K562 (cell line): Measurements from ENCODE around the gene LMNA. TPM values are rescaled to one million over a fixed set of nuclear protein-coding genes. Genes with fewer than 3 reads are reported as not detected.

ENCODE experiments used
- ATAC-seq: fragments of 200-7000 bp; cut with Tn5 transposase; 3 replicates; pipeline ENCODE4 v1.9.1; 2020; ENCODE audit warnings: moderate library complexity
- BruUV-seq: library from RNA; stranded (reverse); fragments of 400-500 nt; replicated peaks from 2 replicates; lab custom pipeline; 2021; lab: Mats Ljungman, UMichigan
- CTCF ChIA-PET: fragments of 300-600 bp; formaldehyde crosslinking; extraction: SDS; loops from one replicate; lab custom pipeline; 2021; ENCODE audit warnings: low intra/inter-chr PET ratio; lab: Yijun Ruan, JAX
- POLR2A ChIA-PET: fragments of 300-600, 350-650 bp; sonication (Branson Sonifier 250); formaldehyde crosslinking; extraction: SDS; loops from one replicate; lab custom pipeline; 2021; ENCODE audit warnings: antibody characterized with exemption, inconsistent platforms; lab: Yijun Ruan, JAX
- DNase-seq, 4 experiments: peaks; one replicate each; pipeline versions ENCODE4 v3.0.0 to v3.0.0-alpha.2; 2011 to 2018; ENCODE audit warnings: low spot score in 3 of 4, mixed read lengths in 3 of 4; ENCODE audit errors: extremely low read depth in 1 of 4
- FAIRE-seq: peaks from 2 replicates; lab custom pipeline; 2011; peaks lifted over from hg19 to GRCh38; lab: Jason Lieb, UNC
- H2AFZ ChIP-seq: 2 replicates; pipeline ENCODE4 v1.6.0; 2011; ENCODE audit warnings: low read depth, low read length, control low read depth, inconsistent platforms
- H3K27ac ChIP-seq: fragments of 200-600 bp; 3 replicates; pipeline ENCODE4 v1.8.0; 2011; ENCODE audit warnings: low read depth, mild to moderate bottlenecking, control low read depth, inconsistent platforms, low read length, moderate library complexity, mixed read lengths; ENCODE audit errors: extremely low read depth
- H3K27me3 ChIP-seq, 2 experiments: fragments of 300-600 bp in 1 of 2; 2 replicates in 1 of 2; 3 replicates in 1 of 2; pipeline versions ENCODE4 v1.6.0 to v1.8.0; 2011; ENCODE audit warnings: inconsistent platforms in 2 of 2, low read length in 2 of 2, mild to moderate bottlenecking in 1 of 2, mixed read lengths in 1 of 2, moderate library complexity in 1 of 2; ENCODE audit not compliant: control insufficient read depth in 2 of 2, insufficient read depth in 2 of 2
- H3K36me3 ChIP-seq: fragments of 300-600 bp; 3 replicates; pipeline ENCODE4 v1.8.0; 2011; ENCODE audit warnings: mild to moderate bottlenecking, low read length, inconsistent platforms; ENCODE audit not compliant: control insufficient read depth, insufficient read depth
- H3K4me1 ChIP-seq, 2 experiments: fragments of 200-600 bp in 1 of 2; replicated peaks in 1 of 2; 2 replicates in 1 of 2; 3 replicates in 1 of 2; pipeline versions ENCODE4 v1.5.1 to v1.8.0; 2011; ENCODE audit warnings: inconsistent platforms in 2 of 2, low read length in 2 of 2, mild to moderate bottlenecking in 1 of 2, mixed read lengths in 1 of 2, moderate library complexity in 1 of 2; ENCODE audit not compliant: control insufficient read depth in 2 of 2, insufficient read depth in 2 of 2
- H3K4me2 ChIP-seq: 2 replicates; pipeline ENCODE4 v1.6.1; 2011; ENCODE audit warnings: low read length, control low read depth, inconsistent platforms, mixed read lengths; ENCODE audit not compliant: insufficient read depth
- H3K4me3 ChIP-seq: fragments of 200-600 bp; sonication (generic), shearing (Covaris generic); 2 replicates; pipeline ENCODE4 v1.5.1; 2016; ENCODE audit warnings: control low read depth, inconsistent platforms
- H3K79me2 ChIP-seq: fragments of 200-600 bp; 3 replicates; pipeline ENCODE4 v1.8.0; 2011; ENCODE audit warnings: low read length, inconsistent platforms; ENCODE audit not compliant: control insufficient read depth, insufficient read depth
- H3K9ac ChIP-seq, 2 experiments: 2 replicates each; pipeline versions ENCODE4 v1.6.0 to v1.6.1; 2011; ENCODE audit warnings: low read depth in 2 of 2, low read length in 2 of 2, control low read depth in 1 of 2, inconsistent platforms in 1 of 2, mild to moderate bottlenecking in 1 of 2, mixed read lengths in 1 of 2; ENCODE audit not compliant: insufficient read depth in 1 of 2
- H3K9me1 ChIP-seq: one replicate; pipeline ENCODE4 v1.6.0; 2011; ENCODE audit warnings: inconsistent platforms, mild to moderate bottlenecking, low read length, moderate library complexity; ENCODE audit not compliant: control insufficient read depth, insufficient read depth
- H3K9me3 ChIP-seq: replicated peaks from 2 replicates; pipeline ENCODE4 v1.5.1; 2011; ENCODE audit warnings: low read depth, low read length, inconsistent platforms; ENCODE audit not compliant: control insufficient read depth, insufficient read depth
- H4K20me1 ChIP-seq: replicated peaks from 2 replicates; pipeline ENCODE4 v1.6.1; 2011; ENCODE audit warnings: low read length, inconsistent platforms, mixed read lengths; ENCODE audit not compliant: control insufficient read depth, insufficient read depth
- ARHGAP35 ChIP-seq: fragments of 450-650 bp; IDR thresholded peaks from 2 replicates; pipeline ENCODE4 v1.6.1; 2018; ENCODE audit not compliant: partially characterized antibody
- CBX8 ChIP-seq: fragments of 200-600 bp; sonication (generic); IDR thresholded peaks from 2 replicates; pipeline ENCODE4 v1.6.1; 2012; ENCODE audit warnings: borderline replicate concordance, mixed run types, low read depth, mild to moderate bottlenecking, moderate library complexity, mixed read lengths, low read length, control low read depth, inconsistent platforms; ENCODE audit not compliant: poor library complexity, severe bottlenecking; ENCODE audit errors: extremely low read depth
- DIDO1 ChIP-seq: fragments of 450-650 bp; IDR thresholded peaks from 2 replicates; pipeline ENCODE4 v1.6.1; 2016; ENCODE audit warnings: low read depth, missing biosample characterization, missing genetic modification characterization
- EGR1 ChIP-seq: fragments of 450-650 bp; conservative IDR thresholded peaks from 2 replicates; pipeline ENCODE4 v1.6.1; 2017; ENCODE audit warnings: mild to moderate bottlenecking
- WGBS: fragments of 100-300 bp; shearing (Covaris generic); methylation state at CpG from one replicate; pipeline ENCODE4 v1.1.6; 2016; ENCODE audit warnings: low coverage, mixed read lengths; ENCODE audit not compliant: insufficient coverage; ENCODE audit errors: missing lambda C conversion rate; 5-methylcytosine and 5-hydroxymethylcytosine counted together
- in situ Hi-C: fragments of 300-500 bp; cut with MboI; formaldehyde crosslinking; loops from 4 replicates; pipeline ENCODE4 v1.15.0; 2018; ENCODE audit warnings: inconsistent platforms, mixed read lengths
- intact Hi-C: fragments of 100-400 bp; cut with micrococcal nuclease; formaldehyde crosslinking; loops from 2 replicates; pipeline ENCODE4 v1.14.2; 2022
- polyA plus RNA-seq, 8 experiments: library from polyadenylated mRNA; depleted of rRNA in 4 of 8; stranded (reverse) in 5 of 8; unstranded in 3 of 8; fragments of >200 nt; fragmentation: Nextera tagmentation in 2 of 8; fragmentation: Illumina TruSeq in 1 of 8; extraction: Ambion mirVana in 2 of 8; extraction: Trizol in 1 of 8; gene quantifications; 2 replicates each; pipeline versions ENCODE4 v1.2.1 to v1.2.3, GENCODE V29; 2011 to 2014; ENCODE audit warnings: inconsistent platforms in 1 of 8, missing spikeins in 1 of 8
- total RNA-seq, 7 experiments: library from RNA; depleted of rRNA in 6 of 7; stranded (reverse); fragments of >200 nt in 6 of 7; fragmentation: Illumina TruSeq in 2 of 7; extraction: Trizol in 2 of 7; gene quantifications; 2 replicates each; pipeline versions ENCODE4 v1.2.1 to v1.2.3, GENCODE V29; 2011 to 2021; ENCODE audit warnings: low replicate concordance in 1 of 7
- TF ChIP-seq, protein P1 (sequence below): fragments of 450-650 bp; formaldehyde crosslinking; IDR thresholded peaks from 2 replicates; pipeline ENCODE4 v1.4.0; 2020; ENCODE audit warnings: mild to moderate bottlenecking, moderate library complexity
- TF ChIP-seq, protein P2 (sequence below), 2 experiments: IDR thresholded peaks; 2 replicates each; pipeline ENCODE4 v1.6.1; 2012; ENCODE audit warnings: improper control_type of control experiment in 2 of 2, low read depth in 2 of 2, low read length in 2 of 2, borderline replicate concordance in 1 of 2
- TF ChIP-seq, protein P3 (sequence below): fragments of 250-450 bp; sonication (Bioruptor Pico); IDR thresholded peaks from 2 replicates; pipeline ENCODE4 v1.9.0; 2021; ENCODE audit warnings: mild to moderate bottlenecking, inconsistent platforms

Gene LMNA
- total and polyA plus RNA-seq, 9 of the 15 experiments (the other 6 are each of a cell fraction or from before 2014, with no cell fraction given): 1.00 to 347 (median 88.2) TPM

DNA sequence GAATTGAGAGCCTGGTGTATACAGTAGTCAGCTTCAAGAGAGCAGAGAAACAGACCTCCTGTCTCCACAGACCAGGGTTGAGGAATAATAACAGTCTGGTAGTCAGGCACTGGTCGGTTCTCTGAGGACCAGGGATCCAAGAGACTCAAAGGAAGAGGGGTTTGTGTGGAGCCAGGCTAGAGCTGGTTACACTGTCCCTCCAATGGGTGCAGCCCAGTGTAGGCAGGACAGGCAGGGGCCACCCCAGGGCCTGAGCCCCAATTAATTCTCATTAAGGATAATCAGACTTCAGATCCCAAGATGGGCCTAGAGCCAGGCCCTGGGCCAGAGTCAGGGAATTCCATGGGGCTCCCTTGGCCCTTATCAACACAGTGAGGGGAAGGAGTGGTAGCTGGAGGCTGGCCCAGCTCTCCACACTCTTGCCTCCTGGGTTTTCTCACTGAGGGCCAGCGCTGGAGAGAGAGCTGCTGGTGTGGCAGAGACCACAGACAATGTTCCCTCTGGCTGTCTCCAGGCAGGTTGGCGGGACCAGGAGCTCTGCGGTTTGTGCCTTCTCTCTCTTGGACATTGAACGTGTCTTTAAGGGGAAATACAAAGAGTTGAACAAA, 48.0 kb downstream of the LMNA start:
- ATAC-seq (no peak; the same call in 2 of the 3 replicates), FAIRE-seq (peak; percentile 37), DNase-seq (no peak)
- ChIA-PET POLR2A (interaction anchor here (1.6 kb wide), 1 partner anchor 120 kb away, joined by 3 read pairs; the partner anchor contains the start of gene SMG5), CTCF (no interaction called here)
- Histone ChIP-seq H3K4me3 (no peak overlapping the region), H3K4me1 (peaks cover 17 to 23% of the 10 kb centered on the region in 2 experiments), H3K9ac (peak overlapping the region in 1 of 2 experiments; percentile 40; a peak in 2 of 4 replicates), H3K36me3 (no peaks in the 10 kb centered on the region), H3K4me2 (peak overlapping the region; percentile 82), H3K79me2 (no peaks in the 10 kb centered on the region), H3K9me1 (no peaks in the 10 kb centered on the region), H2AFZ (peak overlapping the region; percentile 51), H4K20me1 (no peaks in the 10 kb centered on the region), H3K27me3 (no peaks in the 10 kb centered on the region), H3K9me3 (no peaks in the 10 kb centered on the region), H3K27ac (peak overlapping the region; percentile 30; the same call in 1 of the 3 replicates)
- no peak for TF ChIP-seq DIDO1
- TF ChIP-seq, protein P1, sequence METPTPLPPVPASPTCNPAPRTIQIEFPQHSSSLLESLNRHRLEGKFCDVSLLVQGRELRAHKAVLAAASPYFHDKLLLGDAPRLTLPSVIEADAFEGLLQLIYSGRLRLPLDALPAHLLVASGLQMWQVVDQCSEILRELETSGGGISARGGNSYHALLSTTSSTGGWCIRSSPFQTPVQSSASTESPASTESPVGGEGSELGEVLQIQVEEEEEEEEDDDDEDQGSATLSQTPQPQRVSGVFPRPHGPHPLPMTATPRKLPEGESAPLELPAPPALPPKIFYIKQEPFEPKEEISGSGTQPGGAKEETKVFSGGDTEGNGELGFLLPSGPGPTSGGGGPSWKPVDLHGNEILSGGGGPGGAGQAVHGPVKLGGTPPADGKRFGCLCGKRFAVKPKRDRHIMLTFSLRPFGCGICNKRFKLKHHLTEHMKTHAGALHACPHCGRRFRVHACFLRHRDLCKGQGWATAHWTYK: no peak
- TF ChIP-seq CBX8: no peak
- TF ChIP-seq, protein P2, sequence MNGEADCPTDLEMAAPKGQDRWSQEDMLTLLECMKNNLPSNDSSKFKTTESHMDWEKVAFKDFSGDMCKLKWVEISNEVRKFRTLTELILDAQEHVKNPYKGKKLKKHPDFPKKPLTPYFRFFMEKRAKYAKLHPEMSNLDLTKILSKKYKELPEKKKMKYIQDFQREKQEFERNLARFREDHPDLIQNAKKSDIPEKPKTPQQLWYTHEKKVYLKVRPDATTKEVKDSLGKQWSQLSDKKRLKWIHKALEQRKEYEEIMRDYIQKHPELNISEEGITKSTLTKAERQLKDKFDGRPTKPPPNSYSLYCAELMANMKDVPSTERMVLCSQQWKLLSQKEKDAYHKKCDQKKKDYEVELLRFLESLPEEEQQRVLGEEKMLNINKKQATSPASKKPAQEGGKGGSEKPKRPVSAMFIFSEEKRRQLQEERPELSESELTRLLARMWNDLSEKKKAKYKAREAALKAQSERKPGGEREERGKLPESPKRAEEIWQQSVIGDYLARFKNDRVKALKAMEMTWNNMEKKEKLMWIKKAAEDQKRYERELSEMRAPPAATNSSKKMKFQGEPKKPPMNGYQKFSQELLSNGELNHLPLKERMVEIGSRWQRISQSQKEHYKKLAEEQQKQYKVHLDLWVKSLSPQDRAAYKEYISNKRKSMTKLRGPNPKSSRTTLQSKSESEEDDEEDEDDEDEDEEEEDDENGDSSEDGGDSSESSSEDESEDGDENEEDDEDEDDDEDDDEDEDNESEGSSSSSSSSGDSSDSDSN (IDR thresholded peaks at IDR 0.05; ENCODE audit: borderline replicate concordance in 1 of 2, low read depth in 2 of 2, low read length in 2 of 2): no peak
- no peak for TF ChIP-seq ARHGAP35
- TF ChIP-seq EGR1: no peak
- TF ChIP-seq, protein P3, sequence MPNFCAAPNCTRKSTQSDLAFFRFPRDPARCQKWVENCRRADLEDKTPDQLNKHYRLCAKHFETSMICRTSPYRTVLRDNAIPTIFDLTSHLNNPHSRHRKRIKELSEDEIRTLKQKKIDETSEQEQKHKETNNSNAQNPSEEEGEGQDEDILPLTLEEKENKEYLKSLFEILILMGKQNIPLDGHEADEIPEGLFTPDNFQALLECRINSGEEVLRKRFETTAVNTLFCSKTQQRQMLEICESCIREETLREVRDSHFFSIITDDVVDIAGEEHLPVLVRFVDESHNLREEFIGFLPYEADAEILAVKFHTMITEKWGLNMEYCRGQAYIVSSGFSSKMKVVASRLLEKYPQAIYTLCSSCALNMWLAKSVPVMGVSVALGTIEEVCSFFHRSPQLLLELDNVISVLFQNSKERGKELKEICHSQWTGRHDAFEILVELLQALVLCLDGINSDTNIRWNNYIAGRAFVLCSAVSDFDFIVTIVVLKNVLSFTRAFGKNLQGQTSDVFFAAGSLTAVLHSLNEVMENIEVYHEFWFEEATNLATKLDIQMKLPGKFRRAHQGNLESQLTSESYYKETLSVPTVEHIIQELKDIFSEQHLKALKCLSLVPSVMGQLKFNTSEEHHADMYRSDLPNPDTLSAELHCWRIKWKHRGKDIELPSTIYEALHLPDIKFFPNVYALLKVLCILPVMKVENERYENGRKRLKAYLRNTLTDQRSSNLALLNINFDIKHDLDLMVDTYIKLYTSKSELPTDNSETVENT (CRISPR knock-in tag): 0 out of 2 replicates have a peak, but pooled peaks have one; percentile 39
- intact Hi-C loops: no loop called here
- in situ Hi-C loops: no loop called here
- 64% methylated on average over 5 of the region's 5 CpGs for WGBS
- no TSS peak for BruUV-seq
